C4-2B (cell line): Measurements from ENCODE around the gene KDSR.
A peak's percentile ranks its signal among the peaks of the same experiment; 100 is the strongest.

Experiments
- H3K27ac ChIP-seq: fragments of 450-650 bp; 2 replicates; pipeline ENCODE4 v1.5.1; 2017
- ZFX ChIP-seq: fragments of 450-650 bp; IDR thresholded peaks from 2 replicates; pipeline ENCODE4 v1.6.1; 2017
- TF ChIP-seq, protein P1 (sequence below): fragments of 450-650 bp; conservative IDR thresholded peaks from 2 replicates; pipeline ENCODE4 v1.5.1; 2017; ENCODE audit warnings: mild to moderate bottlenecking

Gene KDSR, protein sequence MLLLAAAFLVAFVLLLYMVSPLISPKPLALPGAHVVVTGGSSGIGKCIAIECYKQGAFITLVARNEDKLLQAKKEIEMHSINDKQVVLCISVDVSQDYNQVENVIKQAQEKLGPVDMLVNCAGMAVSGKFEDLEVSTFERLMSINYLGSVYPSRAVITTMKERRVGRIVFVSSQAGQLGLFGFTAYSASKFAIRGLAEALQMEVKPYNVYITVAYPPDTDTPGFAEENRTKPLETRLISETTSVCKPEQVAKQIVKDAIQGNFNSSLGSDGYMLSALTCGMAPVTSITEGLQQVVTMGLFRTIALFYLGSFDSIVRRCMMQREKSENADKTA

DNA sequence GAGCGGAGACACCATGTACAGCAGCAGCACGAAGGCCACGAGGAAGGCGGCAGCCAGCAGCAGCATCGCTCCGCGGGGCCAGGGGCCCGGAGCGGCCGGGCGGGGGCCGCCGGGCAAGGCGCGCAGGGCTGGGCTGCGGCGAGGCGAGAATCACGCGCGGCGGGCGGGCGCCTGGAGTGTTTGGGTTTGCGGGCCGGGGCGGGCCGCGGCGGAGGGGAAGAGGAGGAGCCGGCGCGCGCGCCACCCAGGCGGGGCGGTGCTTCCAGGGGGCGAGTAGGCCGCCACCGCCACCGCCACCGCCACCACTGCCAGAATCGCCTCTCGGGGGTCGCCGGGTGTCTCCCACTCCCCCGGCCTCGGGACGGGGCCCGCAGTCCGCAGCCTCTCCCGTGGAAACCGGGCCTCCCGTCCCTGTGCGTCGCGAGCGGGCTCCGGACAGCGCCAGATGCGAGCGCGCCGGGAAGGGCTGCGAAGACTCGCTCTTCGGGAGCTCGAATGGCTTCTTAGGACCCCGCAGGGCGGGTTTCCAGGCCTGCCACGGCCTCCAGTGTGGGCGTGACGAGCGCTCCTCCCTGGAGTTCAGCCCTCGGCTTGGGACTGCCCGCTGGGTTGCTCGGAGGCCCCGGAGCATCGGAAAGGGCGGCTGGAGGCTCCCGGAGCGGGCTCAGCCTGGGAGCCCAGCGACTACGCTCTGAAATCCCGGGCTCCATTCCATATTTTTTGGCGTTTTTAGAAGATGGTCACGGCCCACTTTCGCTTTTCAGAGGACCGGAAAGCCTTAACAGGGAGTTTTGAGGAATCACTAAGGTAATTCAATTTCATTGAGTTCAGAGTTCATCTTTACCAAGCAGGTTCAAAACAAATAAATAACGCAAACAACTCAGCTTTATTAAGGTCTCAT is at the start of gene KDSR:
KDSR (minus strand) TSS at position 154 of the 901 bp plus-strand sequence; CDS start at position 66, 88 bp downstream.
- peak; percentile 79 for TF ChIP-seq ZFX
- TF ChIP-seq, protein P1, sequence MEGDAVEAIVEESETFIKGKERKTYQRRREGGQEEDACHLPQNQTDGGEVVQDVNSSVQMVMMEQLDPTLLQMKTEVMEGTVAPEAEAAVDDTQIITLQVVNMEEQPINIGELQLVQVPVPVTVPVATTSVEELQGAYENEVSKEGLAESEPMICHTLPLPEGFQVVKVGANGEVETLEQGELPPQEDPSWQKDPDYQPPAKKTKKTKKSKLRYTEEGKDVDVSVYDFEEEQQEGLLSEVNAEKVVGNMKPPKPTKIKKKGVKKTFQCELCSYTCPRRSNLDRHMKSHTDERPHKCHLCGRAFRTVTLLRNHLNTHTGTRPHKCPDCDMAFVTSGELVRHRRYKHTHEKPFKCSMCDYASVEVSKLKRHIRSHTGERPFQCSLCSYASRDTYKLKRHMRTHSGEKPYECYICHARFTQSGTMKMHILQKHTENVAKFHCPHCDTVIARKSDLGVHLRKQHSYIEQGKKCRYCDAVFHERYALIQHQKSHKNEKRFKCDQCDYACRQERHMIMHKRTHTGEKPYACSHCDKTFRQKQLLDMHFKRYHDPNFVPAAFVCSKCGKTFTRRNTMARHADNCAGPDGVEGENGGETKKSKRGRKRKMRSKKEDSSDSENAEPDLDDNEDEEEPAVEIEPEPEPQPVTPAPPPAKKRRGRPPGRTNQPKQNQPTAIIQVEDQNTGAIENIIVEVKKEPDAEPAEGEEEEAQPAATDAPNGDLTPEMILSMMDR, result no peak
- H3K27ac ChIP-seq, result peak within 1 kb of the TSS; percentile 78

DNA sequence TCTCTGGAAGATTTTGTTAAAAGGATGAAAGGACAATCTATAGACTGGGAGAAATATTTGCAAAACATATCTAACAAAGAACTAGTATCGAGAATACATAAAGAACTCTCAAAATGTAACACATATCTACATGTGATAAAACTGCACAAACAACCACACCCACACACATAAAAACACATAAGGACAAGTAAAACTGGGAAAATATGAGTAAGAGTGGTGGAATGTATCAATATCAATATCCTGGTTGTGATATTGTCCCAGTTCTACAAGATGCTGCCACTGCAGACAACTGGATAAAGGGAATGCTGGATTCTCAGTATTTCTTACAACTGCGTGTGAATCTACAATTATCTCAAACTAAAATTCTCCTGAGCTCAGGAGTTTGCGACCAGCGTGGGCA is 45.9 kb upstream of the KDSR start:
- no peak for TF ChIP-seq ZFX
- TF ChIP-seq, protein P1, result no peak
- no peak overlapping the region for H3K27ac ChIP-seq

DNA sequence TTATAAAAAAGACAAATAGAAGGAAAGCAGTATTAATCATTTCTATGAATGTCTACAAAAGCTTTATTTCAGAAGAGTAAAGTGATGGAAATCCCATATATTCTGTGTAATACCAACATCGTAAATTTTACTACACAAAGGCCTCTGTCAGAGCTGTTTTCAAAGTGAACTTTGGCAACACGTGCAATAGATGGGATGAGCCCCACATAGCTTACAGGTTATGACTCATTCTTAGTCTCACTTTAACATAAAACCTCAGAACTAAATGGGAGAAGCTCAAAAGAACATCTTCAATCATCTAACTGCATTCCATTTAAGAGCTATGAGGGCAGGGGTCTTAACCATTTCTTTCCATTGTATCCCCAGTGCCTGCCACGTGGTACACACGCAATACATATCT is 43.8 kb upstream of the KDSR start:
- H3K27ac ChIP-seq, result no peak overlapping the region

DNA sequence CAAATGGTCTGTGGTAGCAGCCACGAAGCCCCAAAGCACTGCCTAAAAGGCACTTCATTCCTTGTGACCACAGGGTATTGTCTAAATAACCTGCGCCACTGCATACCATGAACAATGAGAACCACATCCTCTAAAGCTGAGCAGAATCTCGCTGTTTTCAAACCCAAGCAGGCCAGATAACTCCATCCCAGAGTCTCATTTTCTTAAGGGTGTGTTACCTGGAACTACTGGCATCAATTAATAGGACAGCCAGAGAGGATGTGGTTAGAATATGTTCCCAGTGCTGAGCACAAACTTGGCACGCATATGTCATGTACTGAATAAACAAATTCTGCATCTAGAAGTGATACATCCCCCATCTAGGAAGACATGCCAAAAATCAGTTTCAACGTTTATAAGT is 42.3 kb upstream of the KDSR start:
- no peak for TF ChIP-seq ZFX
- H3K27ac ChIP-seq, result no peak overlapping the region

More for the DNA sequence above, 43.8 kb upstream of the KDSR start:
- no peak for TF ChIP-seq ZFX
- TF ChIP-seq, protein P1, result no peak

DNA sequence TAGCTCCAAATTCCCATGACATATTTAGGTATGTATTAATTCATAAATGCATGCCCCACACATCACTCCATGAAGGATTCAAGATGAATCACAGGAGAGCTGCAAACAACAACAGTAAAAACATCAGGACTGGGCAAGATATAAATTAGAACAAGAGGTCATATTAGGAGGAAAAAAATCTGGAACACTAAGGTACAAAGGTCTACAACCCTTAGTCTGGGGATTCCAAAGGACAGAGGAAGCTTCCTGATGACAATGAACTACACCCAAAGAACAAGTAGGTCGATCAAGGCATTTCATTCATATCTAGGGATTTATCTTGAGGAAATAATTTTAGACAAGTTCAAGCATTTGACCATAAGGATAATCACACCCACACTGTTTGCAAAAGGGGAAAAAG is 40.7 kb upstream of the KDSR start:
- no peak overlapping the region for H3K27ac ChIP-seq
- TF ChIP-seq ZFX, result no peak
- TF ChIP-seq, protein P1, result no peak

DNA sequence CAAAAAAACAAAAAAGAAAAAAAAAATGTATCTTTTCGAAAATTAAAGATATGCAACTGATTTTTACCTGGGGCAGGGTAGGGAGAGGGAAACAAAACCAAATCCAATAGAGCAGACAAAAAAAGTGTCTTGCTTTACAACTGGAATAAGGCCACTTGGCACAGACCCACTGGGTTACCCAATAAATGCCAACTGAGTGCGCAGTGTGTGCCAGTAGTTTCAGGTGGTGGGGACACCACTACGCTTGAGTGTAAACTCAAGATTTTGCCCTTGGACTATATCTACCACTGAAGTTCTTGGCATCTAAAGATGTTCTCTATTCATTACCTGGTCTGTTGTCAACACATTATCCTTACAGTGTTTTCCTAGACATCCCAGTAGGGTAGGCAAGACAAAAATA is 39.0 kb upstream of the KDSR start:
- H3K27ac ChIP-seq, result no peak overlapping the region
- TF ChIP-seq, protein P1, result no peak
- TF ChIP-seq ZFX, result no peak

DNA sequence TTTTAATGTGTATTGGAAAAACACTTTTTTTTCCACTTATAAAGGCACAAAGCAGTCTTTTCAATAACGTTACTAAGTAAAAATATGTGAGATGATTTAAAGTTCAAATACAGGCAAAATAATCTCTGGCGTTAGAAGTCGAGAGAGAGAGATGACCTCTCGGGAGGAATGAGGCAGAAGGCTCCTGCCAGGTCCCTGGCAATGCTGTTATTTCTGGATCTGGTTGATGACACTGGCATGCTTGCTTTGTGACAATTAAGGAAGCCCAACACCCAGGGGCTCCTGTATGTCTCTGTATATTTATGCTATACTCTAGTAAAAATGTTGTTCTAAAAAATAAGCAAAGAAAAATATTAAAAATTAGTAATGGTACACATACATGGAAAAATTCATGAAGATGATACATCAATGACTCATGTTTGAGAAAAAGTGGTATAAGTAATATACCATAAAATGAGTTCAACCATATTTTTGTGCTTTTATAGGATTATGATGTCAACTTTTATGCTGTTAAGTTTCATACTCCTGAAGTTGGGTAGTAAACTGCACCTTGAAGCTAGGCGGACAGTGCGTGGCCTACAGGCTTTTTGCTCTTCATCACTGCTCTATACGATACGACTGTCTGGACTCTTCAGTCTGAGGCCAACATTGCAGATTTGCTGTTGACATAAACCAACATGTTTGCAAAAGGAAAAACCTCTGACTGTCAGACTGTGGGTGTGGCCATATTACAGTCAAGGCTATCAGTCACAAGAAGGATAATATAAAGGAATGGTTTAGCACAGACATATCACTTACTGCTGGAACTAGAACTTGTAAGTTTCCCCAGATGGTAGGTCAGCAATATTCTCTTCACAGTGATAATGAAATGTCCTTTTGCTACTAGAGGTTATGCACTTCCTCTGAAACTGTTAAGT is 35.5 kb upstream of the KDSR start:
- H3K27ac ChIP-seq, result no peak overlapping the region
- no peak for TF ChIP-seq ZFX
- TF ChIP-seq, protein P1, result no peak
